ENCODE data around the gene TRAPPC2B.

TRAPPC2B gene

DNA sequence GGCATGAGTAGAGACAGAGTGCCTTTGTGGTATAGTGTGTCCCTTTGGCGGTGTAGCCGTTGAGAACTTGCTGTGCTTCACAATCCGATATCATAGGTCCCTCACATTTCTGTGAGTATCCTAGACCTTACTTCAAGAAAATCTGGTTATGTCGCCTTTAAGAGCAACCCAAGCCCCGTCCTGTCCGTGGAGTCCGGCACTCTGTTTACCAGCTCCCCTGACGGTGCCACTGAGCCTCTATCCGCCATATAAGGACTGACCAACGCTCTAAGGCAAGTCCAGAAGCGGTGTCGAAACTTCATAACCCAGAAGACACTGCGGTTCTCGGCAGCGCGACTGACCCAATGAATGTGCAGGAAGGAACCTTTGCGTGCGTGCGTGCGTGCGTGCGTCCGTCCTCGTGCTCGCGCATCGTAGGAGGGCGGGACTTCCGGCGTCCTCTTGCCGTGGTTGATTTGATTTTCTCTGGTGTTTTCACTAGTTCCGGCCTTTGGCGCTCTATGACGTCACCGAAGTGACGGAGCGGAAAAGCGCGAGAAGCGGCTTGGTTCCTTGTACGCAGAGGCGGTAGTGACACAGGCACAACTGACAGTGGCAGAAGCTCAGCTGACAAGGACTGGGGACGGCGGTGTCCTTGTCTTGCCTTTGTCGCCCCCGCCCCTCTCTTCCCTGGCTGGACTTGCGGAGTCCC is at the start of gene TRAPPC2B, which contains the start of gene ZNF547:
Gene TRAPPC2B (plus strand): TSS at position 555 of the 691 bp plus-strand sequence. CDS start 1,283 bp downstream, outside the sequence.
Gene ZNF547 (plus strand): TSS at position 555 of the 691 bp plus-strand sequence. CDS start 5,005 bp downstream, outside the sequence.
- Histone ChIP-seq H4K20me1 (ENCODE audit: insufficient read depth, low read length) (no peaks in the 10 kb centered on the region), H3K4me3 (ENCODE audit: low read depth, low read length, poor library complexity, severe bottlenecking) (peak within 1 kb of the TSS; percentile 74), H3F3A (ENCODE audit: insufficient read depth, low read length) (no peaks in the 10 kb centered on the region), H3K27me3 (ENCODE audit: insufficient read depth, low read length) (no peaks in the 10 kb centered on the region), H2AFZ (ENCODE audit: low read length) (0 out of 2 replicates have a peak within 1 kb of the TSS, but pooled peaks have one; percentile 3), H3K9me2 (ENCODE audit: low read depth, low read length) (no peaks in the 10 kb centered on the region), H3K9me3 (ENCODE audit: low read length) (0 out of 2 replicates have a peak, but pooled peaks cover 2% of the 10 kb centered on the region), H3K79me2 (ENCODE audit: insufficient read depth, low read length) (0 out of 2 replicates have a peak, but pooled peaks cover 5% of the 10 kb centered on the region), H3K9ac (ENCODE audit: low read length) (peak within 1 kb of the TSS; percentile 74), H3K36me3 (ENCODE audit: insufficient read depth, low read length) (peaks cover 6% of the 10 kb centered on the region; the same call in 1 of the 2 replicates), H3K4me2 (ENCODE audit: low read length) (peak within 1 kb of the TSS; percentile 85), H3K27ac (ENCODE audit: low read depth, low read length, poor library complexity, severe bottlenecking) (peak within 1 kb of the TSS; percentile 19), H3K4me1 (ENCODE audit: insufficient read depth, low read length, severe bottlenecking) (peaks cover 11% of the 10 kb centered on the region)
- no peak for TF ChIP-seq EZH2 (IDR thresholded peaks at IDR 0.05; ENCODE audit: borderline replicate concordance, low read length)
- TF ChIP-seq, protein P1, sequence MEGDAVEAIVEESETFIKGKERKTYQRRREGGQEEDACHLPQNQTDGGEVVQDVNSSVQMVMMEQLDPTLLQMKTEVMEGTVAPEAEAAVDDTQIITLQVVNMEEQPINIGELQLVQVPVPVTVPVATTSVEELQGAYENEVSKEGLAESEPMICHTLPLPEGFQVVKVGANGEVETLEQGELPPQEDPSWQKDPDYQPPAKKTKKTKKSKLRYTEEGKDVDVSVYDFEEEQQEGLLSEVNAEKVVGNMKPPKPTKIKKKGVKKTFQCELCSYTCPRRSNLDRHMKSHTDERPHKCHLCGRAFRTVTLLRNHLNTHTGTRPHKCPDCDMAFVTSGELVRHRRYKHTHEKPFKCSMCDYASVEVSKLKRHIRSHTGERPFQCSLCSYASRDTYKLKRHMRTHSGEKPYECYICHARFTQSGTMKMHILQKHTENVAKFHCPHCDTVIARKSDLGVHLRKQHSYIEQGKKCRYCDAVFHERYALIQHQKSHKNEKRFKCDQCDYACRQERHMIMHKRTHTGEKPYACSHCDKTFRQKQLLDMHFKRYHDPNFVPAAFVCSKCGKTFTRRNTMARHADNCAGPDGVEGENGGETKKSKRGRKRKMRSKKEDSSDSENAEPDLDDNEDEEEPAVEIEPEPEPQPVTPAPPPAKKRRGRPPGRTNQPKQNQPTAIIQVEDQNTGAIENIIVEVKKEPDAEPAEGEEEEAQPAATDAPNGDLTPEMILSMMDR (IDR thresholded peaks at IDR 0.05; ENCODE audit: low read length) = no peak

- Histone ChIP-seq H3K4me3 (ENCODE audit: low read depth, low read length, poor library complexity, severe bottlenecking) (no peak overlapping the region), H3K79me2 (ENCODE audit: insufficient read depth, low read length) (no peaks in the 10 kb centered on the region), H4K20me1 (ENCODE audit: insufficient read depth, low read length) (no peaks in the 10 kb centered on the region), H3K36me3 (ENCODE audit: insufficient read depth, low read length) (no peaks in the 10 kb centered on the region), H2AFZ (ENCODE audit: low read length) (no peak overlapping the region), H3K27me3 (ENCODE audit: insufficient read depth, low read length) (no peaks in the 10 kb centered on the region), H3K4me2 (ENCODE audit: low read length) (no peak overlapping the region), H3K27ac (ENCODE audit: low read depth, low read length, poor library complexity, severe bottlenecking) (no peak overlapping the region), H3K9me2 (ENCODE audit: low read depth, low read length) (no peaks in the 10 kb centered on the region), H3K9ac (ENCODE audit: low read length) (no peak overlapping the region), H3K4me1 (ENCODE audit: insufficient read depth, low read length, severe bottlenecking) (no peaks in the 10 kb centered on the region), H3F3A (ENCODE audit: insufficient read depth, low read length) (no peaks in the 10 kb centered on the region), H3K9me3 (ENCODE audit: low read length) (no peaks in the 10 kb centered on the region)
- TF ChIP-seq, protein P1 (IDR thresholded peaks at IDR 0.05; ENCODE audit: low read length) = no peak
- no peak for TF ChIP-seq EZH2 (IDR thresholded peaks at IDR 0.05; ENCODE audit: borderline replicate concordance, low read length)
These were observed 49.2 kb upstream of the TRAPPC2B start for GRCh38 chr19:57314146-57314545.

DNA sequence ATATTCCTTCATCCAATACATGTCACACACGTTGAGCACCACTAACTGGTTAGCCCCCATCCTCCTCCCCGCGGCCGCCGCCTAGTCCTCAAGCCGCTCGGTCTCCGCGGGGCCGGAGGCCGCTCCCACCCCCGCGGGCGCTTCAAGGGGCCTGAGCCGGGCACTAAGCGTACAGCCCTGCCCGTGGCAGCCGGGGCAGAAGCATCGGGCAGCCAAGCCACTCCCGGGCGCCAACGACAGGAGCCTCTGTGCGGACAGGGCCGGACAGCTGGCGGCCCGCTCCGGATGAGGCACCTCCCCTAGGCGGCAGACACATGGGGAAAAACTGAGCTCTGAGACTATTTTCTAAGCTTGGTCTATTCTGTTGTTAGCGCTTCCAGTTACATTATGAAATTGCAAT is 45.8 kb upstream of the TRAPPC2B start:
- no peak overlapping the region for H3K4me3 ChIP-seq (ENCODE audit: low read depth, low read length, poor library complexity, severe bottlenecking)
- no peaks in the 10 kb centered on the region for H3K36me3 ChIP-seq (ENCODE audit: insufficient read depth, low read length)
- H3K27ac ChIP-seq (ENCODE audit: low read depth, low read length, poor library complexity, severe bottlenecking) = no peak overlapping the region
- no peaks in the 10 kb centered on the region for H3K9me2 ChIP-seq (ENCODE audit: low read depth, low read length)
- no peaks in the 10 kb centered on the region for H3K27me3 ChIP-seq (ENCODE audit: insufficient read depth, low read length)
- peaks cover 23% of the 10 kb centered on the region for H3K4me1 ChIP-seq (ENCODE audit: insufficient read depth, low read length, severe bottlenecking)
- no peak overlapping the region for H3K4me2 ChIP-seq (ENCODE audit: low read length)
- peaks cover 19% of the 10 kb centered on the region for H3K79me2 ChIP-seq (ENCODE audit: insufficient read depth, low read length)
- H3K9ac ChIP-seq (ENCODE audit: low read length) = no peak overlapping the region
- H4K20me1 ChIP-seq (ENCODE audit: insufficient read depth, low read length) = no peaks in the 10 kb centered on the region
- no peaks in the 10 kb centered on the region for H3F3A ChIP-seq (ENCODE audit: insufficient read depth, low read length)
- H3K9me3 ChIP-seq (ENCODE audit: low read length) = no peaks in the 10 kb centered on the region
- H2AFZ ChIP-seq (ENCODE audit: low read length) = no peak overlapping the region
- TF ChIP-seq, protein P1 (IDR thresholded peaks at IDR 0.05; ENCODE audit: low read length) = no peak
- no peak for TF ChIP-seq EZH2 (IDR thresholded peaks at IDR 0.05; ENCODE audit: borderline replicate concordance, low read length)
